NCI-H1694 (cell line): ENCODE data around the gene ZBTB16.

Source experiments
- DNase-seq: peaks from one replicate; lab custom pipeline; 2025; lab: John Stamatoyannopoulos, UW

Gene ZBTB16

GRCh38 chr11:114282488-114282887 is 223.0 kb downstream of the ZBTB16 start:
- DNase-seq: no peak

GRCh38 chr11:114283422-114283821 is 223.9 kb downstream of the ZBTB16 start:
- DNase-seq: no peak

GRCh38 chr11:114284021-114284420 is 224.5 kb downstream of the ZBTB16 start:
- DNase-seq: peak; percentile 11

GRCh38 chr11:114284914-114285313 is 225.4 kb downstream of the ZBTB16 start:
- DNase-seq: no peak

DNA sequence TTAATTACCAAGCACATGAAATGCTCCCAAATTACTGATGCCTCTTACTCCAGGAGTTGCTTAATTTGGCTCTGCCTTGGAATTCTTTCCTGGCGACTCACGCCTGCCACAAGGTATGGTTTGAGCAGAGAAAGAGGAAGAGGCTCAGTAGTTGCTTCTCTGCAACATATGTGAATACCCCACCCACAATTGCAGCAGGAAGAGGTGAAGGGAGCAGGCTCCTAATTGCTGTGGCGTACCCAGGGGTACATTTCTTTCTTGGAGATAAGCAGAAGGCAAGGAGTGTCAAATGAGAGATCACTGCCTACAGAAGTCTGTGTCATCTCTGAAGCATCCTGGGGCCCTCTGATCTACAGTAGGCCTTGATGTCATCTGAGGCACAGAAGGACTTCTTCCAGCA is 226.1 kb downstream of the ZBTB16 start:
- no peak for DNase-seq

- no peak for DNase-seq
Observed at GRCh38 chr11:114286229-114286628, 226.7 kb downstream of the ZBTB16 start.

GRCh38 chr11:114287154-114287553 is 227.6 kb downstream of the ZBTB16 start:
- no peak for DNase-seq

- DNase-seq: no peak
Observed at GRCh38 chr11:114288136-114288535, 228.6 kb downstream of the ZBTB16 start.

- no peak for DNase-seq
Observed at GRCh38 chr11:114289779-114290178, 230.3 kb downstream of the ZBTB16 start.

DNA sequence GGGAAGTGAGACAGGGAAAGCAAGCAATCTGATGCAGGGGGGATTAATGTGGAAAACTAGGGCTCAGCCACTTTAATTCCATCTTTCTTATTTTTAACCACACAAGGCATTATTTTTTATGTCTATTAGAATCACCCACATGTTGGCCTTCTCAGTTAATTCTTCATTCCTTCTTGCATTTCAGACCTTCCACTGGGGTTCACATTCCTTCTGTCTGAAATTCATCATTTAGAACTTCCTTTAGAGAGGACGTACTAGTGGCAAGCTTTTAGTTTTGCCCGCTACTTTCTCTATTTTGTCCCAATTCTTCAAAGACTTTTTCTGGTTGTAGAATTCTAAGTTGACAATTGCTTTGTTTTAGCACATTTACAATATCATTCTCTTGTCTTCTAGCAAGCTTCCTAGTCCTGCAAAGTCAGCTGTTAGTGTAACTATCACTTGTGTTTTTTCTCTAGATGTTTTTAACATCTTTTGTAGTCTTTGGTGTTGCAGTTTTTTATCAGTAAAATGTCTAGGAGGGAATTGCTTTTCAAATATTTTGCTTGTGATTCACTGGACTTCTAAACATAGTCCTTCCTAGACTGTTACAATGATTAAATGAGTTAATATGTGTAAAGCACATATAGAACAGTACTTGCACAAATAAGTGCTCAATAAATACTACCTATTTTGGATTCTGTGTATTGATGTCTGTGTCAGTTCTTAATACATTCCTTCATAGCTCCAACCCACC is 231.2 kb downstream of the ZBTB16 start:
- DNase-seq: no peak

GRCh38 chr11:114291381-114291780 is 231.9 kb downstream of the ZBTB16 start:
- DNase-seq: no peak

DNA sequence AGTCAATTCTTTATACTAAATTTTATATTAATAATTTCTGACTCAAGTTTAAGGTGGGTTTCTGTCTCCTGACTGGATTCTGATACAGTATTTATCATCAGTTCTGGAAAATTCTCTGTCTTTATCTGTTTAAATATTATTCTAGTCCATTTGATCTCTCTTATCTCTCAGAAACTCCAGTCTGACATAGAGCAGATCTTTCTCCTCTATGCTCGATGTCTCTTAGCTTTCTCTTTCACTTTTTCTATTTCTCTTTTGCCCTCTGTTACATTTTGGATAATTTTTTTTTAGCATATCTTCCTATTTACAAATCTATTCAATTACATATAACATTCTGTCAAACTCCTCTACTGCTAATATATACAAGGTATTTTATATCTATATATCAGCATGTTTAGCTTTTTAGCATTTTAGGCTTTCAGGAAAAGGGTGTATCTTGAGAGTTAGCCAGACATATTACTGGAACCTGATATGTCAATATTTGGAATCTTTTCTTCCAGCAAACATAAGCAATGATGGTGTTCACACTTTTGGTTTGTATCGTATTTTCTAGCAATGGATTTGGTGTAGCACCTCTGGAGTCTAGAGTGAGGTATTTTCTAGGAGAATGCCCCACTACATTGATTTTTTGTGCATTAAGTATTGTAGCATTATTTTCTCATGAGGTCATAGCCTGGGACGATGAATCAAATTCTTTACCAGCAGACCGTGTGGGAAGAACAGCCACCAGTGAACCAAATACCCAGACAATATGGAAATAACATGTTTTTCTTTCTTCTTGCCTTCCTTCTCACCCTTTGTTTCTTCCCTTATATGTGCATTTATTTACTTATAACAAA is 232.6 kb downstream of the ZBTB16 start:
- DNase-seq: no peak

DNA sequence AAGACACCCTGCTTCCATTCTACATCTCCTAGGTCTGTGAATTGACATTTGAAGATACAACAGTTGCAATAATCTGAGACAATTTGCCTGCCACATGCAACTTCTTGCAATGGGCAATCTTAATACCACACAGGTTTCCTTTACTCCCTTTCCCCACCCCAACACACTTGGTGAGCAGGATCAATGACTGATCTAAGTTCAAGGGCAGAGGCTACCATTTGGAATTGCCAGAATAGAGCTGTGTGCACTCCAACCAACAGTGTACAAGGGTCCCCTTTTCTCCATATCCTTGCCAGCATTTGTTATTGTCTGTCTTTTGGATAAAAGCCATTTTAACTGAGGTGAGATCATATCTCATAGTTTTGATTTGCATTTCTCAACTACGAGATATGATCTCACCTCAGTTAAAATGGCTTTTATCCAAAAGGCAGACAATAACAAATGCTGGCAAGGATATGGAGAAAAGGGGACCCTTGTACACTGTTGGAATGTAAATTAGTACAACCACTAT is 233.7 kb downstream of the ZBTB16 start:
- DNase-seq: no peak

GRCh38 chr11:114295676-114296604 is 236.4 kb downstream of the ZBTB16 start, which contains the start of gene NNMT:
NNMT (plus strand) TSS chr11:114296399; CDS start chr11:114296557, 158 bp downstream.
- no peak for DNase-seq

GRCh38 chr11:114296605-114297372 is 237.3 kb downstream of the ZBTB16 start:
- no peak for DNase-seq

DNA sequence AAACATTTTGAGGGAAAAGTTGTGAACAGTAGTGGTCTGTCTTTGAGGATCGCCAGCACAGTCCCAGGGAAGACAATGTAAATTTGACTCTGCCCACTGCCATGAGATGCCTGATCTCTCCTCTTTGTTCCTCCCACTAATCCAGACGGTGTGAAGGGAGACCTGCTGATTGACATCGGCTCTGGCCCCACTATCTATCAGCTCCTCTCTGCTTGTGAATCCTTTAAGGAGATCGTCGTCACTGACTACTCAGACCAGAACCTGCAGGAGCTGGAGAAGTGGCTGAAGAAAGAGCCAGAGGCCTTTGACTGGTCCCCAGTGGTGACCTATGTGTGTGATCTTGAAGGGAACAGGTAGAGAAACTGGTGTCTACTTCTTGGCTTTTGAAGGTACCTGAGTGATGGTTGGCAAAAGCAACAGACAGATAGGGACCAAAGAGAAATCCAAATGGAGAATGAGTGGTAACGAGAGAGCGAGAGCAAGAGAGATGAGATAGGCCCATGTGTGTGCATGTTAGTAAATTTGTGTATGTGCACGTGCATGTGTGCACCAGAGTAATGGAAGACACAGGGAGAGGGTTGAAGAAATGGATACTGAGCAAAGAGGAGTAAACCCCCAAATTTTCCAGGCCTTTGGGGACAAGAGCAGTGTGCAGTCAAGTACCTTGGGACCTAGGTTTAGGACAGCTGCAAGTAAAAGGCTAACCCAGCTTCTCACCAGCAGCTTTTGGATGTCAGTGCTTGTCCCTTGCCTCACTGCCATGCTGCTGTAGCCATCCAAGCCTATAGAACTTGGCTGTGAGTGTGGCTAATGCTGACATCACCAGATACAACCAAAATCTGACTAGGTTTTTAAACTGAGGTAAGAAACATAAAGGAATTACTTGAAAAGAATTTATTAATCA is 238.5 kb downstream of the ZBTB16 start:
- no peak for DNase-seq

DNA sequence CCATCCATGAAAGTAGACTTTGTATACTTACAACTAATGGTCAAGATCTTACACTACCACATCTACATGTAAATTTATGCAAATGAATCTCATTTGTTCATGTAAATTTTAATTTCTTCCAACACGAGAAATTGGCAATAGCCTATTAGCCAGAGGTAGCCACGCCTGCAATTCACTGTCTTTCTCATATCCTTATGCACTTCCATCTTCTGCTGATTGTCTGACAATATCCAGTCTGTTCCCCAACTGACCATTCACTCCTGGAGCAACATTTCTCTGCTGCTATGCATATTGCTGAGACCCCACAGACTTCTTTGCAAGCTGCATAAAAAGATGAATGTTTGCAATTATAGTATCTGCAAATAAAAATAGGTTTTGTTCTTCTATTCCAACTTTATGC is 239.2 kb downstream of the ZBTB16 start:
- no peak for DNase-seq
